ENCODE measurements around the gene RALGAPA1. TPM values are rescaled to one million over a fixed set of nuclear protein-coding genes. Genes with fewer than 3 reads are reported as not detected.
"Not testable (repeated sequence)": the region's sequence is repeated elsewhere in the genome, so short reads cannot be mapped to it uniquely, and the experiment has no call there.

RALGAPA1 gene
- polyA plus RNA-seq (6.2 to 12.1 TPM (median 10.9 TPM) in 3 replicates), polyA minus RNA-seq (8.3 to 43.0 TPM (median 26.8 TPM) in 3 replicates)
- 13.0 TPM for polyA plus RNA-seq (2011; ENCODE audit: low read depth)
- polyA plus RNA-seq (2011; cell fraction: cytosol; rRNA removed) = 3.9 and 9.4 TPM in 2 replicates
- 17.7 and 20.1 TPM in 2 replicates for polyA plus RNA-seq (2011; cell fraction: nucleus; rRNA removed)
- polyA plus RNA-seq (2012; ENCODE audit: low replicate concordance) = 7.0 and 12.4 TPM in 2 replicates
- polyA minus RNA-seq (2011; cell fraction: cytosol; rRNA and poly(A)+ RNA removed) = 17.3 TPM
- polyA minus RNA-seq (2011; cell fraction: nucleus; rRNA and poly(A)+ RNA removed) = 33.6 and 73.1 TPM in 2 replicates

DNA sequence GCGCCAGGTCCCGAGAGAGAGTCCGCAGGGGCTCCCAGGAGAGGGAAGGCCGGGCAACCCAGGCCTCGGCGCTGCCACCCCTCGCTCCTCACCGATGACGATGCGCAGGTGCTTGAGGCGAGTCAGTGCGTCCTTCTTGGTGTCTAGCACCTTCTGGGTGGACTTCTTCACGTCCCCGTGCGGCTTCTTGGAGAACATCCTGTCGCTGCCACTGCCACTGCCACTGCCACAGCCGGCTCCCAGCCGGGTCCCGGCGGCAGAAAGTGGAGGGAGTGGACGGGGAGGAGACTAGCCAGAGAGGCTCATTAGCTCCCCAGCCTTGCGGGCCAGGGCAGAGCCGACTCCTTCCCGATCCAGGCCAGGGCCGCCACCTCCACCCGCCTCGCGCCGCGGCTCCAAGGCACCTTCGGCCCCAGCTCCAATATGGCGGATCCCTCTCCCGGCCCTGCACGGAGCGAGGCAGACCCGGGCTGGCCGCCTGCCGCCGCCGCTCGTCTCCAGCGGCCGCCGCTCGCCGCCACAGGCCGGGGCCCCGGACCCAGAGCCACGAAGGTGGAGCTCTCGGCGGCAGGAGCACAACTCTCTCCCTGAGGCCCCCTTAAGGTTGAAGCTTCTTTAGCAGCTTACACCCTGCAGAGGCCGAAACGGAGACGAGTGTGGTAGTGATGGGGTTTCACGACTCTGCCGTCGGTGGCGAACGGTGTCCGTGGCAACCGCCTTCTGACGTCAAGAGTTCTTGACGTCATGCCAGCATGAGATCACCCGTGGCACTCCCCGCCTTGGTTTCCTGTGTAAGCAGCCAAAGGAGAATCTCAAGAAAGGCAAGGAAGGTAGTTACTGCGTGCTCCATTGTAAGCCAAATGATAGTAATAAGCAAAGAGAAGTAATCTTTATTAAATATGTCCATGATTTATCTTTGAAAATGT lies at the start of gene RALGAPA1:
Gene RALGAPA1, minus strand, starts transcription at position 658 of the 926 bp plus-strand sequence. Its CDS starts 460 bp downstream, at position 198.
- H3K36me3 ChIP-seq (ENCODE audit: control insufficient read depth in 2 of 2, extremely low read depth in 1 of 2, insufficient read depth in 2 of 2, low read length in 2 of 2); dilution Hi-C loops (cut with MboI; ENCODE audit: extremely low pct_ligation_motif_present, low sequenced_read_pairs); H3K9me3 ChIP-seq (ENCODE audit: control insufficient read depth, low read depth, low read length); H3K9me1 ChIP-seq (ENCODE audit: control insufficient read depth, extremely low read depth, insufficient read depth, low read length); H3K27me3 ChIP-seq (ENCODE audit: control insufficient read depth, extremely low read depth, insufficient read depth, low read length); H3K4me1 ChIP-seq (ENCODE audit: control insufficient read depth, extremely low read depth, insufficient read depth, low read length); H4K20me1 ChIP-seq (ENCODE audit: control insufficient read depth, extremely low read depth, insufficient read depth, low read length): not testable (repeated sequence)
- peak within 1 kb of the TSS; percentile 82 for H3K9ac ChIP-seq (ENCODE audit: control insufficient read depth, extremely low read depth, insufficient read depth, low read length)
- FAIRE-seq = peak; percentile 67
- peak; percentile 36 to 46 (median 41) for TF ChIP-seq CTCF (optimal IDR thresholded peaks at IDR 0.05 in 1 of 3, IDR thresholded peaks at IDR 0.05 in 1 of 3, conservative IDR thresholded peaks at IDR 0.05 in 1 of 3; ENCODE audit: extremely low read depth in 1 of 3, insufficient read depth in 2 of 3, low read length in 3 of 3)
- H3K79me2 ChIP-seq (ENCODE audit: control insufficient read depth, insufficient read depth, low read length) = peaks cover 32% of the 10 kb centered on the region
- DNase-seq (ENCODE audit: low read depth, low spot score) = peak; percentile 91
- H3K27ac ChIP-seq (ENCODE audit: control insufficient read depth, insufficient read depth, low read length) = peak within 1 kb of the TSS; percentile 80
- peak within 1 kb of the TSS; percentile 84 for H2AFZ ChIP-seq (ENCODE audit: control insufficient read depth, low read length)
- H3K4me3 ChIP-seq (ENCODE audit: control insufficient read depth in 2 of 3, extremely low read depth in 1 of 3, insufficient read depth in 2 of 3, low read depth in 1 of 3, low read length in 3 of 3) = peak within 1 kb of the TSS; percentile 78 to 92 (median 88)
- H3K4me2 ChIP-seq (ENCODE audit: control insufficient read depth, extremely low read depth, insufficient read depth, low read depth, low read length) = peak within 1 kb of the TSS; percentile 93

DNA sequence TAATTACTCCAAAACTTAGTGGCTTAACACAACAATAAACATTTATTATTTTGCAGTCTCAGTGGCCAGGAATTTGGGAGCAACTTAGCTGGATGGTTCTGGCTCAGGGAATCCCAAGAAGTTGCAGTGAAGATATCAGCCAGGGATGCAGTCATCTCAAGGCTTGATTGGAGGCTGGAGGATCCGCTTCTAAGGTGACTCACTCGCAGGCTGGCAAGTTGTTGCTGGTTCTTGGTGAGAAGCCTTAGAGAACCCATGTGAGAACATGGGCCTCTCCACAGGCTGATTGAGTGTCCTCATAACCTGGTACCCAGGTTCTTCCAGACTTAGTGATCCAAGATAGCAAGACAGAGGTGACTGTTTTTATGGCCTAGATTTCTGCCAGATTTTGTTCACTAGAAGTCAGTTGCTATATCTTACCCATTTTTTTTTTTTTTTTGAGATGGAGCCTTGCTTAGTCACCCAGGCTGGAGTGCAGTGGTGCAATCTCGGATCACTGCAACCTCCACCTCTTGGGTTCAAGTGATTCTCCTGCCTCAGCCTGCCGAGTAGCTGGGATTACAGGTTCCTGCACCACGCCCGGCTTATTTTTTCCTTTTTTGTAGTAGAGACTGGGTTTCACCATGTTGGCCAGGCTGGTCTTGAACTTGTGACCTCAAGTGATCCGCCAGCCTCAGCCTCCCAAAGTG lies 49.6 kb upstream of the RALGAPA1 start:
- Histone ChIP-seq H4K20me1 (ENCODE audit: control insufficient read depth, extremely low read depth, insufficient read depth, low read length) (no peaks in the 10 kb centered on the region), H3K4me1 (ENCODE audit: control insufficient read depth, extremely low read depth, insufficient read depth, low read length) (peaks cover 11% of the 10 kb centered on the region), H3K27me3 (ENCODE audit: control insufficient read depth, extremely low read depth, insufficient read depth, low read length) (no peaks in the 10 kb centered on the region), H3K27ac (ENCODE audit: control insufficient read depth, insufficient read depth, low read length) (peak overlapping the region; percentile 56), H3K79me2 (ENCODE audit: control insufficient read depth, insufficient read depth, low read length) (no peaks in the 10 kb centered on the region), H3K4me3 (ENCODE audit: control insufficient read depth in 2 of 3, extremely low read depth in 1 of 3, insufficient read depth in 2 of 3, low read depth in 1 of 3, low read length in 3 of 3) (no peak overlapping the region), H3K4me2 (ENCODE audit: control insufficient read depth, extremely low read depth, insufficient read depth, low read depth, low read length) (peak overlapping the region; percentile 17), H3K9me1 (ENCODE audit: control insufficient read depth, extremely low read depth, insufficient read depth, low read length) (no peaks in the 10 kb centered on the region), H3K36me3 (ENCODE audit: control insufficient read depth in 2 of 2, extremely low read depth in 1 of 2, insufficient read depth in 2 of 2, low read length in 2 of 2) (peaks cover 0 to 1% of the 10 kb centered on the region in 2 experiments), H3K9me3 (ENCODE audit: control insufficient read depth, low read depth, low read length) (no peaks in the 10 kb centered on the region), H2AFZ (ENCODE audit: control insufficient read depth, low read length) (no peak overlapping the region), H3K9ac (ENCODE audit: control insufficient read depth, extremely low read depth, insufficient read depth, low read length) (no peak overlapping the region)
- dilution Hi-C loops (cut with MboI; ENCODE audit: extremely low pct_ligation_motif_present, low sequenced_read_pairs) = no loop called here
- no peak for TF ChIP-seq EZH2 (IDR thresholded peaks at IDR 0.05; ENCODE audit: low read length)
- TF ChIP-seq CTCF (optimal IDR thresholded peaks at IDR 0.05 in 1 of 3, IDR thresholded peaks at IDR 0.05 in 1 of 3, conservative IDR thresholded peaks at IDR 0.05 in 1 of 3; ENCODE audit: extremely low read depth in 1 of 3, insufficient read depth in 2 of 3, low read length in 3 of 3) = no peak
- peak; percentile 93 for FAIRE-seq
- DNase-seq (ENCODE audit: low read depth, low spot score) = peak; percentile 52
